ENCODE results near the gene CETP. TPM values are rescaled to one million over a fixed set of nuclear protein-coding genes. Genes with fewer than 3 reads are reported as not detected.
A peak's percentile ranks its signal among the peaks of the same experiment; 100 is the strongest.
"Not testable (repeated sequence)": the region's sequence is repeated elsewhere in the genome, so short reads cannot be mapped to it uniquely, and the experiment has no call there.

The CETP gene
- total RNA-seq, 4 donors from 2014 or later, result 0.19 to 1.2 (median 0.52) TPM; not detected in 1

DNA sequence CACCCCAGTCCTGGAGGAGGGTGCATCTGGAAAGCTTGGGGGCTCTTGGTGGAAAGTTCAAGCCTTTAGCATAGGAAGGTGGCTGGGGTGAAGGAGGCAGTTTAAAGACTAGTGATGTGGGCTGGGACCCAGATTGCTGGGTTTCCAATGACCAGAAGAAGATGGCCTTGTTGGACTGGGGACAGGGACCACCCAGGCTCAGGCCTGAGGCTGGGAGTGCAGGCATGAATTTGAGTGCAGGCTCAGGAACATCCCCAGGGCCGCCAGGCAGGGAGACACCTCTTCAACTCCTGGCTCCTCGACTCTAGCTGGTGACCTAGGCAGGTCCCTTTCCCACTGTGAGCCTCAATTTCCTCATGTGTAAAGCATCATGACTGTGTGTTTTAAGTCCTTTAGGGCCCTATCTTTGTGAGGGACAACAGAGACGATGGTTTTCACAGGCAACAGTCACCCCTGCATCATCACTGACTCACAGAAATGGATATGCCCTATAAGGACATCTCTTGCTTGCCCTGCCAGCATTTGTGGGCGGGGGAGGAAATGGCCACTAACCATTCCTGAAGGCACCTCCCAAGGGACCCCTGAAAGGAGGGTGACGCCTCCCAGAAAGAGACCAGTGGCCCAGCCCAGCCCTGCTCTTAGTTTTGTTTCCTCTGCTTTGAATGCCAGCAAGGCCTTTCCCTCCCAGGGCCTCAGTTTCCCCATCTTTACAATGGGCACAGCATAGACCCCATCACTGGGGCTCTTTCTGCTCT lies 38.7 kb downstream of the CETP start:
- intact Hi-C loops (cut with DNase I), result no loop called here
- H3K9me3 ChIP-seq, result no peaks in the 10 kb centered on the region
- no peak for DNase-seq (ENCODE audit: extremely low spot score)
- WGBS, result 72% methylated on average over 4 of the region's 5 CpGs
- H3K4me3 ChIP-seq, result no peak overlapping the region
- TF ChIP-seq POLR2AphosphoS5 (IDR thresholded peaks at IDR 0.05) (peak; percentile 60 to 61), POLR2A (IDR thresholded peaks at IDR 0.05; ENCODE audit: low read depth) (no peak)
- TF ChIP-seq, protein P1, sequence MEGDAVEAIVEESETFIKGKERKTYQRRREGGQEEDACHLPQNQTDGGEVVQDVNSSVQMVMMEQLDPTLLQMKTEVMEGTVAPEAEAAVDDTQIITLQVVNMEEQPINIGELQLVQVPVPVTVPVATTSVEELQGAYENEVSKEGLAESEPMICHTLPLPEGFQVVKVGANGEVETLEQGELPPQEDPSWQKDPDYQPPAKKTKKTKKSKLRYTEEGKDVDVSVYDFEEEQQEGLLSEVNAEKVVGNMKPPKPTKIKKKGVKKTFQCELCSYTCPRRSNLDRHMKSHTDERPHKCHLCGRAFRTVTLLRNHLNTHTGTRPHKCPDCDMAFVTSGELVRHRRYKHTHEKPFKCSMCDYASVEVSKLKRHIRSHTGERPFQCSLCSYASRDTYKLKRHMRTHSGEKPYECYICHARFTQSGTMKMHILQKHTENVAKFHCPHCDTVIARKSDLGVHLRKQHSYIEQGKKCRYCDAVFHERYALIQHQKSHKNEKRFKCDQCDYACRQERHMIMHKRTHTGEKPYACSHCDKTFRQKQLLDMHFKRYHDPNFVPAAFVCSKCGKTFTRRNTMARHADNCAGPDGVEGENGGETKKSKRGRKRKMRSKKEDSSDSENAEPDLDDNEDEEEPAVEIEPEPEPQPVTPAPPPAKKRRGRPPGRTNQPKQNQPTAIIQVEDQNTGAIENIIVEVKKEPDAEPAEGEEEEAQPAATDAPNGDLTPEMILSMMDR (IDR thresholded peaks at IDR 0.05), result no peak
- H3K27me3 ChIP-seq, result no peaks in the 10 kb centered on the region
- H3K4me1 ChIP-seq, result peaks cover 18 to 30% (median 23%) of the 10 kb centered on the region in 4 donors
- peak overlapping the region; percentile 41 to 75 (median 68) for H3K27ac ChIP-seq (replicated peaks in 1 of 4)
- H3K36me3 ChIP-seq, result peaks cover 0 to 9% (median 6%) of the 10 kb centered on the region in 4 donors

DNA sequence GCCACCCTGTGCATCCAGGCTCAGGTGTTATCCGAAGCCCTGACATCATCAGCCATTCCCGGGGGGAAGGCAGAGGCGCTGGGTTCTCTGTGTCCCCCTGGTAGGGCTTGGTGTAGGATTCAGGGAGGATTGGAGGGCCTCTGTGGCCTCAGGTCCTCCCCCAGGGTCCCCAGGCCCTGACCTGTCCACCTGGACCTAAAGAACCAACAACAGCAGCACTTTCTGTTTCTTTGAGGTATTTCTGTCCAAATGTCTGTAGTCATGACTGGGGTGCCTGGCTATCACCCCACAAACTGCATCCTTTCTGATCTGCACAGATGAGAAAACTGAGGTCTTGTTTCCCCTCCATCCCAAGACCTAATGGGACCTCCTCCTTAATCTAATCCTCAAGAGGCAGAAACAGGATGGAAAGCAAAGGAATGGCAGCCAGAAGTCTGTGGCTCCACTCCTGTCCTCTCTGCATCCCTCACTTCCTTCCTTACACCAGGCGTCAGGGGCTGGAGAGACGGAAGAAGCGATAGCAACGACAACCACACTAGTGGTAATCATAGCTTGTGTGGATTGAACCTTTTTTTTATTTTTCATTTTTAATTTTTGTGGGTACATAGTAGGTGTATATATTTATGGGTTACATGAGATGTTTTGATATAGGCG lies 39.4 kb downstream of the CETP start:
- Histone ChIP-seq H3K4me3 (no peak overlapping the region), H3K27ac (replicated peaks in 1 of 4) (peak overlapping the region; percentile 41 to 70 (median 64)), H3K27me3 (no peaks in the 10 kb centered on the region), H3K4me1 (peaks cover 18 to 30% (median 23%) of the 10 kb centered on the region in 4 donors), H3K9me3 (no peaks in the 10 kb centered on the region), H3K36me3 (peaks cover 0 to 9% (median 5%) of the 10 kb centered on the region in 4 donors)
- no peak for DNase-seq (ENCODE audit: extremely low spot score)
- TF ChIP-seq, protein P1 (IDR thresholded peaks at IDR 0.05), result no peak
- no peak for TF ChIP-seq POLR2AphosphoS5 (IDR thresholded peaks at IDR 0.05)
- 88% methylated on average over 8 of the region's 8 CpGs for WGBS
- intact Hi-C loops (cut with DNase I), result no loop called here

DNA sequence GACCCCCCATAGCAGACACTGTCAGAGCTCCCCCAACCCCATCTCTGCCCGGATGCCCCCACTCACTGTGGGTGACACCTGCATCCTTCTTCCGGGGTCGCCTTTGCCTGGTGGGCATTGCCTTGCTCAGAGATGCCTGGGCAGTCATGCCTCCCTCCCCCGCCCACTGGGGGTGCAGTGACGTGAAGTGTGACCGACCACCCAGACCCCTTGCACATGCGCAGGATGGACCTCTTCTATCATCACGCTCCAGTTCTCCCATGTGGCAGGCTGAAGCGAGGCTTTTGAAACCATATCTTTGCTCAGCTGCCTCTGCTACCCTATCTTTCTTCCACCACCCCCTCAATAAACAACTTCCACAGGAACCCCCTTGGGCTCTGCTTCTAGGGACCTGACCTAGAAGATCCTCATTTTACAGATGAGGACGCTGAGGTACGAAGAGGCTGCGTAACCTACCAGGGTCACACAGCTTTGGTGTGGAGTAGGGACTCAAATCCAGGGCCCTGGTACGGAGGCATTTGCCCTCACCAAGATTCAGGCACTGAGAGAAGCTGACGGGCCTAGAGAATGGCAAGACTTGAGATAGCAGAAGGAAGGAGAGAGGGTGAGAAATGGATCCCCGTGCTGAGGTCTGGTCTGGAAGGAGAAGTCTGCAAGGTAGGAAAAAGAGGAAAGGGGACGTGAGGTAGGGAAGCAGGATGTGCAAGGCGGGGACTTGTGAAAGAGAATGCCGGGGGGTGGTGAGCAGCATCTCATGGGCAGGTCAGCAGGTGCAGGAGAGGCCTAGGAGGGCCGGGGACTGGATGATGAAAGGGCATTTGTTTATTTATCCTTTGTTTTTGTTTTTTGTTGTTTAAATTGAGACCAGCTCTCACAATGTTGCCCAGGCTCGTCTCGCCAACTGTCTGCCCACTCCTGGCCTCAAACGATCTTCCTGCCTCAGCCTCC lies 42.0 kb downstream of the CETP start:
- peaks cover 0 to 9% (median 4%) of the 10 kb centered on the region in 4 donors for H3K36me3 ChIP-seq
- H3K27ac ChIP-seq (replicated peaks in 1 of 4), result no peak overlapping the region
- WGBS, result 87% methylated on average over 22 of the region's 22 CpGs
- no peaks in the 10 kb centered on the region for H3K9me3 ChIP-seq
- DNase-seq (ENCODE audit: extremely low spot score), result no peak
- peaks cover 18 to 25% (median 19%) of the 10 kb centered on the region in 4 donors for H3K4me1 ChIP-seq
- TF ChIP-seq POLR2AphosphoS5 (IDR thresholded peaks at IDR 0.05) (no peak), POLR2A (IDR thresholded peaks at IDR 0.05; ENCODE audit: low read depth) (no peak), EP300 (IDR thresholded peaks at IDR 0.05) (no peak)
- TF ChIP-seq, protein P1 (IDR thresholded peaks at IDR 0.05), result no peak
- no peaks in the 10 kb centered on the region for H3K27me3 ChIP-seq
- intact Hi-C loops (cut with DNase I), result no loop called here
- H3K4me3 ChIP-seq, result no peak overlapping the region

DNA sequence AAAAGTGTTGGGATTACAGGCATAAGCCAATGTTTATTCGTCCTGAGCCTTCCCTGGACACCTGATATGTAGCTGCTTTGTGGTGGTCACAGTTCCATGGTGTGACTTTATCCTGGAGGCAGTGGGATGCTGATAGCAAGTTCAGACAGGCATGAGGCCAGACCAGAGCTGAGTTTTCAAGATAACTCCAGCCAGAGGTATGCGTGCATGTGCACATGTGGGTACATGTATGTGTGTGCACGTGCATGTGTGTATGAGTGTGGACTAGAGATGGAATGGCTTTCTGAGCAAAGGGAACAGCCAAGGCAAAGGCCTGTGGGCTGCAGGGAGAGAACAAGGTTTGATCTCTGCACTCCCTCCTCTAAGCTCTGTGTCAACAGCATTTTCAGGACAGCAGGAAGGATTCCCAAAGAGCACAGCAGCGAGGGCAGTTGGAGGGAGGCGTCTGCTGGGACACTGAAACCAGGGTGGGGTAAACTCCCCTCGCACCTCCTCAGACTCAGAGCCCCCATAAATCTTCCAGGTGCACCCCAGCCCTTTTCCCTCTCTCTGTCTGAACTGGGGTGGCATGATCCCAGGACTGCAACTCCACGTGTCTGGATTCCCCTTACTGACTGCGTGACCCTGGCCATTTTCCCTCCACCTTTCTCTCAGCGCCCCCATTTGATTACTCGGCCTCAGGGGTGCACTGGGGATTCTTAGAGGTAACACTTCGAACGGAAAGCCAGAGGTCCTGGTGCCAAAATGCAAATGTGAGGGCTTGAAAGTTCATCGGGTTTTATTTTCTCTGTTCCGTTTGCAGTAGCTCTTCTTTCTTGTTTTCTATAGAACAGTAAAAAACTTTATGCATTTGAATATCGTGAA lies 42.9 kb downstream of the CETP start:
- intact Hi-C loops (cut with DNase I), result no loop called here
- Histone ChIP-seq H3K27ac (replicated peaks in 1 of 4) (no peak overlapping the region), H3K36me3 (peaks cover 0 to 9% (median 4%) of the 10 kb centered on the region in 4 donors), H3K4me1 (peaks cover 12 to 18% (median 15%) of the 10 kb centered on the region in 4 donors), H3K4me3 (no peak overlapping the region), H3K9me3 (no peaks in the 10 kb centered on the region), H3K27me3 (no peaks in the 10 kb centered on the region)
- no peak for TF ChIP-seq POLR2AphosphoS5 (IDR thresholded peaks at IDR 0.05)
- no peak for TF ChIP-seq POLR2A (IDR thresholded peaks at IDR 0.05; ENCODE audit: low read depth)
- TF ChIP-seq EP300 (IDR thresholded peaks at IDR 0.05), result no peak
- TF ChIP-seq, protein P1 (IDR thresholded peaks at IDR 0.05), result no peak
- 81% methylated on average over 15 of the region's 15 CpGs for WGBS
- DNase-seq (ENCODE audit: extremely low spot score), result no peak

DNA sequence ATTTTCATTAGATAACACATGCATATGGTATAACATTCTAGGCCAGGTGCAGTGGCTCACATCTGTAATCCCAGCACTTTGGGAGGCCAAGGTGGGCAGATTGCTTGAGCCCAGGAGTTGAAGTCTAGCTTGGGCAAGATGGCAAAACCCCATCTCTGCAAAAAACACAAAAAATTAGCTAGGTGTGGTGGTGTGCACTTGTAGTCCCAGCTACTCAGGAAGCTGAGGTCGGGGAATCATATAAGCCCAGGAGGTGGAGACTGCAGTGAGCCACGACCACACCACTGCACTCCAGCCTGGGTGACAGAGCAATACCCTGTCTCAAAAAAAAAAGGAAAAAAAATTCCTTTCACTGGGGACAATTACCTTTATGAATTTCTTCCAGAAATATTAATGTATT lies 43.8 kb downstream of the CETP start:
- H3K4me1 ChIP-seq; DNase-seq (ENCODE audit: extremely low spot score); H3K4me3 ChIP-seq; H3K27me3 ChIP-seq; H3K27ac ChIP-seq (replicated peaks in 1 of 4); H3K36me3 ChIP-seq; intact Hi-C loops (cut with DNase I); H3K9me3 ChIP-seq: not testable (repeated sequence)
- WGBS, result 83% methylated on average over 2 of the region's 2 CpGs
